Measurements from ENCODE around the gene SCGB1C2.
"Not testable (repeated sequence)": the region's sequence is repeated elsewhere in the genome, so short reads cannot be mapped to it uniquely, and the experiment has no call there.

SCGB1C2 gene

DNA sequence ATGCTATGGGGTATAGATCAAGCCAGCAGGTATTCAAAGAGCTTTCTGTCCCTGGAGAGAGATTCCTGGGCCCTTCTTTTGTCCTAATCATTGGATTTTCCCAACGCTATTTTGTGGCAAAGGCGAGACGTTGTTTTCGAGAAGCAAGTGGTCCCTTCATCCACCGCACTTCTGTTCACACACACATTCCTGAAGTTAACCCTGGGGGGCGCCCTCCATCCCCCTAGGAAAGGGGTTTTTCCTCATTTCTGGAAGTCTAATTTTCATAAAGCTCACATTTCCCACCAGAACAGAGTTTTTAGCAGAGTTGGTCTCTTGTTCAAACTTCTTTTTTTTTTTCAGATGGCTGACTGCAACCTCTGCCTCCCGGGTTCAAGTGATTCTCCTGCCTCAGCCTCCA is 11.9 kb downstream of the SCGB1C2 start:
- no peak for DNase-seq

DNA sequence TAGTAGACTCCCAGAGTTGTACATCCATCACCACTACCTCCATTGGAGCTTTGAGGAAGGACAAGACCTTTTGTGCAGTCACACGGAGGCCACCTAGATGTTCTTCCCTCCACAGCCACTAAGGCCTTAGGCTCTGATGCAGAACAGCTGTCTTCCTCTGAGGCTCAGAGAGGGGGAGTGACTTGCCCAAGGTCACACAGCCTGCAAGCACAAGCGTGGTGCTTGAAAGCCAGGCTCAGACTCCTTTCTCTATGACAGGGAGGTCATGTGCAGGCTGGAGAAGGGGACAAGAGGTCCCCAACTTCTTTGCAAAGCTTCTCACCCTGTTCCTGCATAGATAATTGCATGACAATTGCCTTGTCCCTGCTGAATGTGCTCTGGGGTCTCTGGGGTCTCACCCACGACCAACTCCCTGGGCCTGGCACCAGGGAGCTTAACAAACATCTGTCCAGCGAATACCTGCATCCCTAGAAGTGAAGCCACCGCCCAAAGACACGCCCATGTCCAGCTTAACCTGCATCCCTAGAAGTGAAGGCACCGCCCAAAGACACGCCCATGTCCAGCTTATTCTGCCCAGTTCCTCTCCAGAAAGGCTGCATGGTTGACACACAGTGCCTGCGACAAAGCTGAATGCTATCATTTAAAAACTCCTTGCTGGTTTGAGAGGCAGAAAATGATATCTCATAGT is 12.7 kb downstream of the SCGB1C2 start:
- DNase-seq: no peak

DNA sequence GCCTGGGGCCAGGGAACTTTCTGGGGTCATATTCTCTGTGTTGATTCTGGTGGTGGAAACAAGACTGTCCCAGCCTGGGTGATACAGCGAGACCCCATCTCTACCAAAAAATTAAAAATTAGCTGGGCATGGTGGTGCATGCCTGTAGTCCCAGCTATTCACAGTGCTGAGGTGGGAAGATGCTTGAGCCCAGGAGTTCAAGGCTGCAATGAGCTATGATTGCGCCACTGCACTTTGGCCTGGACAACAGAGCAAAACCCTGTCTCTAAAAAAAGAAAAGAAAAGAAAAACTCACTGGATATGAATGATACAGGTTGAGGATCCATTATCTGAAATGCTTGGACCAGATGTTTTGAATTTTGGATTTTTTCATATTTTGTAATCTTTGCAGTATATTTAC is 13.6 kb downstream of the SCGB1C2 start:
- DNase-seq: no peak

DNA sequence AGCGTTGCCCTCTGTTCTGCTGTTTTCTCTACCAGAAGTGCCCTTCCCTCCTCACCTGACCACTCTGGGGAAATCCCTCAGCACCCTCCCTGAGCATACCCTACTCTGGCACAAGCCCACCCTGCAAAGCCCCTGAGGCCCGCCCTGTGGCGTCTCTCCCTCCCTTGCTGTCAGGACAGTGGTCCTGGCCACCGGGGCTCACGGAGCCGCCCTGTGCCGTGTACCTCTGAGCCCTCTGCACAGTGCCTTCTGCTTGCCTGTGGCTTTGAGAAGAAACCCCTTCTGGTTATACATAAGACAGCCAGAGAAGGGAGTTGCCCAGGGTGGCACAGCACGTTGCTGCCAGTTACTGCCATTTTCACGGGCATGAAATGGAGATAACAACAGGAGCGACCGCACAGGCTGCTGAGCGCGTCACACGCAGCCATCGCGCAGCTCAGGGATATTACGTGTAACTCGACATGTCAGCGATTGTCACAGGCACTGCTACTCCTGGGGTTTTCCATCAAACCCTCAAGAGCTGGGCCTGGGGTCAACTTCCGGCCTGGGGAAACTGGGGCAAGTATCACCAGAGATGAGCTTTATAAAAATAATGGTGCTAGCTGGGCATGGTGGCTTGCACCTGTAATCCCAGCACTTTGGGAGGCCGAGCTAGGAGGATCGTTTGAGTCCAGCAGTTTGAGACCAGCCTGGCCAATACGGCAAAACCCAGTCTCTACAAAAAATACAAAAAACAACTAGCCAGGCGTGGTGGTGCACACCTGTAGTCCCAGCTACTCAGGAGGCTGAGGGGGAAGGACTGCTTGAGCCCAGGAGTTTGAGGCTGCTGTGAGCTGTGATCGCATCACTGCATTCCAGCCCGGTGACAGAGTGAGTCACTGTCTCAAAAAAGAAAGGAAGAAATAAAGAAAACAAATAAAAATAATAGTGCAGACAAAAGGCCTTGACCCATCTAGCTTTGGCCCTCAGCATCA is 14.8 kb downstream of the SCGB1C2 start:
- DNase-seq: no peak

DNA sequence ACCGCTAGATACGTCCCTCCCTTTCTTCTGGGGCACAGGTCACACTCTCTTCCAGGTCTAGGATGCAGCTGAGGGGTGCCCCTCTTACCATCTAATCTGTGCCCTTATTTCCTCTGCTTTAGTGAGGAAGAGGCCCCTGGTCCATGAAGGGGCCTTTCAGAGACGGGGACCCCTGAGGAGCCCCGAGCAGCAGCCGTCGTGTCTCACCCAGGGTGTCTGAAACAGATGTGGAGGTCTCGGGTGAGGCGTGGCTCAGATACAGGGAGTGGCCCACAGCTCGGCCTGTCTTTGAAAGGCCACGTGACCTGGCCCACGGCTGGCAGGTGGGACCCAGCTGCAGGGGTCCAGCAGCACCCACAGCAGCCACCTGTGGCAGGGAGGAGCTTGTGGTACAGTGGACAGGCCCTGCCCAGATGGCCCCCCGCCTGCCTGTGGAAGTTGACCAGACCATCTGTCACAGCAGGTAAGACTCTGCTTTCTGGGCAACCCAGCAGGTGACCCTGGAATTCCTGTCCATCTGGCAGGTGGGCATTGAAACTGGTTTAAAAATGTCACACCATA is 15.6 kb downstream of the SCGB1C2 start:
- DNase-seq: no peak

DNA sequence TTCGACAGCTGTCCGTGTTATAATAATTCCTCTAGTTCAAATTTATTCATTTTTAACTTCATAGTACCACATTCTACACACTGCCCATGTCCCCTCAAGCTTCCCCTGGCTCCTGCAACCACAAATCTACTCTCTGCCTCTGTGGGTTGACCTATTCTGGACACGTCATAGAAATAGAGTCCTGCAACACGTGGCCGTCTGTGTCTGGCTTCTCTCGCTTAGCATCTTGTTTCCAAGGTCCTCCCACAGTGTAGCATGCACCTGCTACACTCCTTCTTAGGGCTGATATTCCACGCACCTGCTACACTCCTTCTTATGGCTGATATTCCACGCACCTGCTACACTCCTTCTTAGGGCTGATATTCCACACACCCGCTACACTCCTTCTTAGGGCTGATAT is 16.5 kb downstream of the SCGB1C2 start:
- no peak for DNase-seq

DNA sequence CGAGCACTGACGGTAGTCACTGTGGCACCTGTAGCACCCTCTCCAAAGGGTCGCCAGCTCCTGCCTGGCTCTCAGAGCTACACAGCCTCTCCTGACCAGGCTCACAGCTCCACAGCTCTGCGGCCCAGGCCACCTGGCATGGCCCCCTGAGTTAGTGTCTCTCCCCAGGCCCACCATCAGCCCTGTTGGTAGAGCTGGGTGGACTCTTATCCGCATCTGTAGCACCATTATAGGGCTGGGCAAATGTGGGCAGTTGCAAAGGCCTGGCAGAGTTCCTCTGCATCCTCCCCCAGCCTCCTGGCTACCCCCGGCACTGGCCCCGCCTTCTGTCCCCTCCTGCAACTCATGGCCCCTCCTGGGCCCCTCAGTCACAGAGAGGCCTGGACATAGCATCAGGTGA is 18.2 kb downstream of the SCGB1C2 start:
- no peak for DNase-seq

DNA sequence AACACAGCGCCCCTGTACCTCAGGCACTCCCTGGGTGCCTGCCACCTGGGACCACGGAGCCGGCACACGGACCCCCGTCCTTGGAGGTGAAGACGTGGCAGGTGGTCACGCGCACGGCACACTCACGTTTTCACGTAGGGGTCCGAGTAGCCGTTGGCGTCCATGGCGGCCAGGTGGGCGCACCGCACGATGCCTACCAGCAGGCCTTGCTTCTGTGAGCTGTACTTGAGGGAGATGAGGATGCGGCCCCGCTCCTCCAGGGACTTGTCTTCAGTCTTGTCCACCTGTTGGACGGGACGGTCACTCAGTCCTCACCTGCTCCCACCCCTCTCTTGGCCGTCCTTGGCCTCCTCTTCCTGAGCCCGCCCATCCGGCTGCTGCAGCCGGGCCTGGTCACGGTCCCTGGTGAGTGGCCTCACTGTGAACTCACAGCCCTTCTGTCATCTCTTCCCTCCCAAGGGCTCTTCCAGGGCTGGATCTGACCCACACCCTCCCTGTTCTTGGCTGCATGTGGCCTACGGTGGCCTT is 18.8 kb downstream of the SCGB1C2 start:
- no peak for DNase-seq

DNA sequence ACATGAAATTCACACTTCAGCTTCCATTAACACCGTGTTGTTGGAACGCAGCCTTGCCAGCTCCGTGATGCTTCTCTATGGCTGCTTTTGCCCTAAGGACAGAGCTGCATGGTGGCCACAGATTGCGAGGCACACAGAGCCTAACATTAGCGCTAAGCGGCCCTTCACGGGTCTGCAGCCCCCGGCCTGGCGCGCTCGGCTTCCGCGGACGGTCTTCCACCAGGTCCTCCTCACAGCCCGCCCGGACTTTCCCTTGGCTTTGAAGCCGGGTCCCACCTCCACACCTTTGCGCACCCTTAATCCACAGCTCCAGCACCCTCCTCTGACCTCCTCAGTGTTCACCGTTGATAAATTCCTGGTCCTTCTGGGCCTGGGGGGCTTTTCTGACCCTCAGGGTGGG is 19.6 kb downstream of the SCGB1C2 start:
- DNase-seq: no peak

DNA sequence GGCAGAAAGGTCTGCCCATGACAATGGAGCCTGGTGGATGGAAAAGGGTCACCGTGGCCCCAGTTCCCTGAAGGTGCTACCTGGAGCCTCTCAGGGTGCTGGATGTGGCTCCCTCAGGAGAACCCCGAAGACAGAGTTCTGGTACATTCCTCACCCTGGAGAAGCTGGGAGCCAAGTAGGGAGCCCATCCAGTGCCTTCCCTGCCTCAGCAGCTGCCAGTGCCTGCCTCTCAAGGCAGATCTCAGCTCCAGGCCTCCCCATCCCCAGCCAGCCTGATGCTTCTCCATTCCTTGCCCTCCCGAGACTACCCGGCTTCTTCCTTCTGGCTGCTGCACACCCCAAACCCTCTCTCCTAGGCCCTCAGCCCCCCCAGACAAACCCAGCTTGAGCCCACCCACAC is 20.5 kb downstream of the SCGB1C2 start:
- no peak for DNase-seq

DNA sequence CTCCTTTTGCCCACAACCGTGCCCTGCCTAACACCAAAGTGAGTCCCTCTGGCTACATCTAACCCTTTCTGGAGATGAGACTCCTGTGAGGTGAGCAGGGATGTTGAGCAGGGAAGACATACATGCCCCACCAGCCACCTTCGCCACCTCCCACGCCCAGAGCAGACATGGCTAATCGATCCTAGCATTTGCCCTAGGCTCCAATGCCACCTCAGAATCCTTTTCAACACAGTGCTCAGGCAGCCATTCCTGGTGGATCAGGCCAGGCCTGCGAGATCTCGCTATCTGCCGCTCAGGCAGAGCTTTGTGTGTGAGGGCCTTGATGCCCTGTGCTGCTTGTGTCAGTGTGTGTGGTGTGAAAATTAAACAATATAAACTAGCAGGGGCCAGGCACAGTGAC is 21.0 kb downstream of the SCGB1C2 start:
- DNase-seq: no peak

DNA sequence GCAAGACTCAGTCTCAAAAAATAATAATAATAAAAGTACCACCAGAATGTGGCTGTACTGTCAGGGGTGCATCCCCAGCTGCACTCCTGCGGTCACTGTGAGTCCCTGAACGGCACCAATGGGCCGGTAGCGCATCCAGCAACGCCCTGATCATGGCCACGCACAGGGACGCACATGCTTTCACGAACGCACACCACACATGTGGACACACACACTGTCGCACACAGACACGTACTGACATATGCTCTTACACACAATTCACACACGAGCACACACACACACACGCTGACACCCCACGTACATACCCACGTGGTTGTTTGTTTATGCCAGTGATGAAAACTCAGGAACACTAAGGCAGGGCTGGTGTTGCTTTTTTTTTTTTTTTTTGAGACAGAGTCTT is 22.2 kb downstream of the SCGB1C2 start:
- no peak for DNase-seq

DNA sequence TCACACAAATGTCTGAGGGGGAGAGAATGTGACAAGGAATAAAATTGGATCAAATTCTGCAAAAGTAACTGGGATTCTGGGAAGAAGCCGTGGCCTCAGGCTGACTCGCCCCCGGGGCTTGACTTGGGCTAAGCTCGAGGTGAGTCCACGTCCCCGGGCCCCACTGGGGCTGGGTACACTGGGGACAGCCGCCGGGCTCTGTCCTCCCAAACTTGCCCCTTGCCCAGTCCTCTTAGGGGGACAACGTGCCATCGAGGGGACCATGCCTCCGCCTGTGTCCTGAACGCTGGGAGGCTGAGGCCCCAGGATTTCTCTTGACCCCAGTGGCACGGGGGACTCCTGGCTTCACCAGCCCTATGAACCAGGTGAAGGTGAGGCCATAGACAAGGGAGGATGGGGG is 23.0 kb downstream of the SCGB1C2 start:
- DNase-seq: no peak

DNA sequence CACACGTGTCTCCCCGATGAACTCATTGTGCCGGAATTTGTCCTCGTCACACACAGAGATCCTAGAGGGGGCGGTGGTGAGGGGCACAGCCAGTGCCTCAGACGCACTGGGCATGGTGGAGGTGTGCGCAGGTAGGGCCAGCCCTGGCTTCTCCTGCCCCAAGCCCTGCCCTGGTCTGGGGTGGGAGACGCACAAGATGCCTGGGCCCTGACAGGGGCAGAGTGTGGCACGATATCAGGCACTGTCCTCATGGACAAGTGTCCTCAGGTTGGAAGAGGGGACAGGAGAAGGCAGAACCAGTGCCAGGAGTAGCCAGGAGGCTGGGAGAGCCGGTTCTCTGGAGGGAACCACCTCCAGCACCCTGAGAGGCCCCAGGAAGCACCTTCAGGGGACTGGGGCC is 24.1 kb downstream of the SCGB1C2 start:
- DNase-seq: no peak

DNA sequence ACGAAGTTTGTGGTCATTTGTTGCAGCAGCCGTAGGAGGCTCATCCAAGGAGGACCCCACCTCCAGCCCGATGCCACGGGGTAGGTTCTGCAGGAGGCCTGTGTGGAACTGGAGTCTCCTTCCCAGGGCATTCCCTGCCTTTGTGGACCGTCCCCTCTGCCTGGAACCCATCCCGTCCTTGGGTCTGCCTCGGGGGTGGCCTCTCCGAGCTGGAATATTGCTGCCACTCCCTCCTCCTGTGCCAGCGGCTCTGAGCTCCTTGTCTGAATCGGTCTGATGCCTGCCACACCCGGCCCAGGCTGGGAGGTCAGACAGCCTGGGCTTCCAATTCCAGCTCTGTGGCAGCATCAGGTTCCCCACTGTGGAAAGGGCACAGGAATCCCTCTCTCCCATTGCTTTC is 25.3 kb downstream of the SCGB1C2 start:
- DNase-seq: no peak

DNA sequence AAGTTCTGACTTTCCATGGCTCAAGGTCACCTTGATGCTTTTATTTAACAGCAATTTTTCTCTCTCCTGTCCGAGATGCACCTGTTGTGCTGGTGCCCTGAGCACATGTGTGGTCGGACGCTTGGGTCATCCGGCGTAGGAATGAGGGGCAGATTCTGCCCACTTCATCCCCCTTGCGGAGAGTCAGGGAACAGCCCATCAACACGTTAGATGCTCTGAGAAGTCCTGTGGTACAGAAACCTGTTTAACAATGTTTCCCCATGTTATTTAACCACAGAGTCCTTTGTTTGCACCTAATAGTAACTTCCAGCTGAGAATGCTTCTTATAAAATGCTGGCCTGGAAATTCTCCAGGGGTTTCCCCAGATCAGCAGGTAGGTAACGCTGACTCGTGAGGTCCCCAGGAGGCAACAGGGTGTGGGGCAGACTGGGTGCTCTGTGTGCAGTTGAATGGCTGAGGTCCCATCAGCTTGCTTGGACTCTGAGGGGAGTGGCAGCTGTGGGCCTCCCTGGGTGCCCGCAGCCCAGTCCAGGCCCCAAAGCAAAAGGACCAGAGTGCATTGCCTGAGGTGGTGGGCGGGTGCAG is 26.2 kb downstream of the SCGB1C2 start:
- DNase-seq: no peak

DNA sequence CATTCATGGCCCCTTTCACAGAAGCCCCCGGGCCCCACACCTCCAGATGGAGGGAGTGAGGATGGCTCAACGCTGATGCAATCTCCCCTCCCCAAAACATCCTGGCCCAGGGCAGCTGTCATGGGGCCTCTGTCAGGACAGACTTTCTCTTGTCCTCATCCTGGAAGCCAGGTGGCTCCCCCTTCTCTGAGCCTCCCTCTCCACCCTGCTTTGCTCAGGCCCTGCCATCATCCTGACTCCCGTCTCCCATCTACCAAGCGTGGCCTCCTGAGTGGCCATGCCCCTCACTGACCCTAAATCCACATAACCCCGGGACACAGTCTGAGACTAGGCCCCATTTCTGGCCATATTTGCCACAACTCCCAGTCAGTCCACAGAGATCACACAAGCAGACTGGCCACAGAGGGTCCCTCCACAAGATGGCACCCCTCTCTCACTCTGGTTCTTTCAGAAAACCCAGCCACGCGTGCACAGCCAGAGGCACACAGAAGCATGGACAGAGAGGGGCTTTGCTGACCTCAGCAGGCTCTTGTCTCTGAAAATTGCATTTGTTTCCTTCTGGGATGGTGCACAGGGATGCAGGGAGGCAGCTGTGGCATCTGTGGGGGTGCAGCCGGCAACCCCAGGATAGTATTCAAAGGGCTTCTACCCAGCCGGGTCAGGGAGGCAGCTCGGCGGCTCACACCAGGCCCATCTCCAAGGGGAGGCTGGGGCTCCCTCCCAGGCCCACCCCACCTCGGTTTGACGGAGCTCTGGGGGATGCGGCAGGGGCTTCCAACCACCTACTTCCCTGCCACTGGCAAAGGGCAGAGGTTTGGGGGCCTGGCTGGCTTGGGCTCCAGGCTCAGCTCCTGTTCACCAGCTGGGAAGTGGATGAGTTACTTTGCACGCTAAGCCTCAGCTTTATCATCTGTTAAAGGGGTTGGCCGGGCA is 27.2 kb downstream of the SCGB1C2 start:
- DNase-seq: no peak

DNA sequence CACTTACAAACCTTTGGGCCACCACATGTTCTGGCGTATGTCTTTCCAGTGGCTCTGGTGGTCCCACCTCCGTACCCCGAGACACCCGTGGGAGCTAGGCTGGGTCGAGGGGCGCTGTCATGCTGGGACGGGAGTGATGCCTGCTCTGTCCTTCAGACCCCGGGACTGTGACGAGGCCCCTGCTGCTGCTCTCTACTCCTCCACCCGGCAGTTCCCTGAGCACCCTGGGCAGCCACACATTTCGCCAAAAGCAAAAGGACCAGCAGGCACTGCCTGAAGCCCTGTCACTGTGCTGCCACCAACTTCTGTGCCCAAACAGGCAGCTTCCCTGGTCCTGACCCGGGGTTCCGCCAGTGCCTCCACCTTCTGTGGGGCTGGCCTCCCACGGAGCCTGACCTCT is 28.6 kb downstream of the SCGB1C2 start:
- DNase-seq: no peak

DNA sequence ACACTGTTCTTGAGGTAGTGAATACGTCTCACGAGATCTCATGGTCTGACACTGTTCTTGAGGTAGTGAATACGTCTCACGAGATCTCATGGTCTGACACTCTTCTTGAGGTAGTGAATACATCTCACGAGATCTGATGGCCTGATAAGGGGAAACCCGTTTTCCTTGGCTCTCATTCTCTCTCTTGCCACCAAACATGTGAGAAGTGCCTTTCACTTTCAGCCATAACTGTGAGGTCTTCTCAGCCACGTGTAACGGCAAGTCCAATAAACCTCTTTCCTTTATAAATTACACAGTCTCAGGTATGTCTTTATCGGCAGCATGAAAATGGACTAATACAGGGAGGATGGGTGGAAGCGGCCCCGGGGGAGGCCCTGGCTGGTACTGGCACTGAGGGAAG is 31.2 kb downstream of the SCGB1C2 start:
- not testable (repeated sequence) for DNase-seq

DNA sequence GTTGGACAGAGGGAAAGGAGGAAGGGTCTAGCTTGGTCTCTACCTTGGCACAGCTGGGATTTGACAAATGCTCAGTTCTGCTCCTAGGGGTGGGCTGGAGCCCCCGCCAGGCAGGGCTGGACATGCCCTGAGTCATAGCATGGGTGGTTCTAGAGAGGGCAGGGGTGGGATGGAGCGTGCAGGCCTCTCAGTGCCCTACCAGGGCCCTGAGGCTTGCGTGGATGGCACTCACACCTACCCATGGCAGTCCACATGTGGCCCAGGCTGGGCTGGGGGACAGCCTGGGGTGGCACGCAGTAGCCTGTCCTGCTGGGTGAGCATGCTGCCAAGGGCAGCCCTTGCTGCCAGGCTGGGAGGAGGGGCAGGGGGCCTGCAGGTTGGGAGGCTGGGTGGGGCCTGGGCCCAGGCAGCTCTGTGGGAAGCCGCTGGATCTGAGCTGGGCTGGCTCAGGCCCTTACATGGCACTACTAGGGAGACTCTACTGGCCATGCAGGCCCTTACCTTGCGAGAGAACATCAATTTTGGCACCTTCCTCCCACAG is 32.8 kb downstream of the SCGB1C2 start:
- no peak for DNase-seq

DNA sequence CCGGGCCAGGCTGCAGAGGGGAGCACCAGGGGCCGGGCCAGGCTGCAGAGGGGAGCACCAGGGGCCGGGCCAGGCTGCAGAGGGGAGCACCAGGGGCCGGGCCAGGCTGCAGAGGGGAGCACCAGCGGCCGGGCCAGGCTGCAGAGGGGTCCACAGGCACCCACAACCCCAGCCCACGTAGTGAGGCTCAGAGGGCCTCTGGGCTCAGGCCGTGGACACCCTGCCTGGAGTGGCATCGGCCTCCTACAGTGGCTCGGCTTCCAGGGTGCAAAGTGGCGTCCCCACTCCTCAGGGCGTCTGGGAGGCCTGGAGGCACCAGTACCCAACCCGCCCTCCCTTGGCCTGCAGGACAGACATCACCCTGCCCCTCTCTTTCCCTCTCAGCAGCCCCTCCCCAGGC is 34.5 kb downstream of the SCGB1C2 start:
- no peak for DNase-seq

DNA sequence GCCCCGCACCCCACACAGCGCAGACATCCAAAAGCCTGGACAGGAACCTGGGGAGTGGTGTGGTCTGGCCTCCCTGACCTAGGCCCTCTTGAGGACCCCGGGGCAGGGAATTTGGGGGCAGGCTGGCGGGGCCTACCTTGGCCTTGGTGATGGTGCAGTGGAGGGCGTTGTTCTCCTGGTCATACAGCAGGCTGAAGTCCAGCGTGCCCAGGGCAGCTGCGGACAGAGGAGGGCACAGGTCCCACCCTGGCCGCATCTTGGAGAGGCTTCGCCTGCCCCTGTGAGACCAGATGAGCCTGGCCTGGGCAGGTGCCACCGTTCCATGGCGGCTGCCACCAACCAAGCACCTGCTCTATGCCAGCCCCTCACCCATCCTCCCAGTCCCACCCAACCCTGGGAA is 35.0 kb downstream of the SCGB1C2 start:
- no peak for DNase-seq

Measured in activated T-cell treated with anti-CD3 and anti-CD28 coated beads, Interleukin-2, amount 50 U/mL, for 1 hour (primary cell).